Lower lobe of right lung (tissue), 2 donors: Measurements from ENCODE around the gene DENND6B. TPM values are rescaled to one million over a fixed set of nuclear protein-coding genes. Genes with fewer than 3 reads are reported as not detected.
A peak's percentile ranks its signal among the peaks of the same experiment; 100 is the strongest.

ENCODE experiments used
- ATAC-seq, 2 donors: fragments of 200-7000 bp; cut with Tn5 transposase; one replicate each; pipeline ENCODE4 v1.9.1; 2020 to 2022; ENCODE audit warnings: mild to moderate bottlenecking in 2 of 2, moderate library complexity in 2 of 2
- DNase-seq: peaks from one replicate; pipeline ENCODE4 v3.0.0-alpha.2; 2020
- H3K27ac ChIP-seq: fragments of 200-600 bp; one replicate; pipeline ENCODE4 v1.8.0; 2022
- H3K27me3 ChIP-seq: fragments of 200-600 bp; one replicate; pipeline ENCODE4 v1.8.0; 2022; ENCODE audit warnings: low read depth
- H3K36me3 ChIP-seq: fragments of 200-600 bp; one replicate; pipeline ENCODE4 v1.8.0; 2022; ENCODE audit warnings: mild to moderate bottlenecking
- H3K4me1 ChIP-seq: fragments of 200-600 bp; one replicate; pipeline ENCODE4 v1.8.0; 2022
- H3K4me3 ChIP-seq: fragments of 200-600 bp; one replicate; pipeline ENCODE4 v1.8.0; 2022; ENCODE audit warnings: mild to moderate bottlenecking
- H3K9me3 ChIP-seq: fragments of 200-600 bp; one replicate; pipeline ENCODE4 v1.8.0; 2022
- CTCF ChIP-seq: fragments of 200-600 bp; IDR thresholded peaks from one replicate; pipeline ENCODE4 v1.8.0; 2022; ENCODE audit warnings: antibody characterized with exemption, mild to moderate bottlenecking
- intact Hi-C: fragments of 100-400 bp; cut with DNase I; formaldehyde crosslinking; loops from one replicate; pipeline ENCODE4 v1.11.0; 2022
- total RNA-seq: library from RNA; stranded (reverse); fragmentation: NEBNext Ultra II Directional; extraction: Animal tissue kit (Norgen Biotek cat#: 25700); gene quantifications from one replicate; pipeline ENCODE4 v1.2.1, GENCODE V29; 2021
- donor health status: DM: no; HTN: yes; CAD: no; lungs with severe emphysema.

The DENND6B gene
- total RNA-seq, 1 donor from 2014 or later: 14.4 TPM

- Histone ChIP-seq H3K27ac (peak overlapping the region; percentile 90), H3K4me3 (no peak overlapping the region), H3K4me1 (peaks cover 56% of the 10 kb centered on the region), H3K36me3 (no peaks in the 10 kb centered on the region), H3K9me3 (no peaks in the 10 kb centered on the region), H3K27me3 (no peaks in the 10 kb centered on the region)
- DNase-seq: peak; percentile 91
- ATAC-seq: peak; percentile 65
- intact Hi-C loops: no loop called here
- no peak for TF ChIP-seq CTCF
Observed at GRCh38 chr22:50310031-50310722, 16.6 kb downstream of the DENND6B start.

GRCh38 chr22:50309601-50309991 is 17.2 kb downstream of the DENND6B start:
- Histone ChIP-seq H3K27me3 (no peaks in the 10 kb centered on the region), H3K4me3 (no peak overlapping the region), H3K9me3 (no peaks in the 10 kb centered on the region), H3K27ac (peak overlapping the region; percentile 90), H3K36me3 (no peaks in the 10 kb centered on the region), H3K4me1 (peaks cover 56% of the 10 kb centered on the region)
- DNase-seq (no peak), ATAC-seq (no peak)
- no peak for TF ChIP-seq CTCF
- intact Hi-C loops: no loop called here

- Histone ChIP-seq H3K9me3 (no peaks in the 10 kb centered on the region), H3K4me1 (peaks cover 56% of the 10 kb centered on the region), H3K27ac (peak overlapping the region; percentile 90), H3K27me3 (no peaks in the 10 kb centered on the region), H3K4me3 (no peak overlapping the region), H3K36me3 (no peaks in the 10 kb centered on the region)
- ATAC-seq (no peak), DNase-seq (no peak)
- intact Hi-C loops: no loop called here
- no peak for TF ChIP-seq CTCF
Observed at GRCh38 chr22:50308986-50309600, 17.7 kb downstream of the DENND6B start.

GRCh38 chr22:50308597-50308935 is 18.2 kb downstream of the DENND6B start:
- Histone ChIP-seq H3K9me3 (no peaks in the 10 kb centered on the region), H3K4me3 (peak overlapping the region; percentile 27), H3K27ac (peak overlapping the region; percentile 90)

GRCh38 chr22:50307890-50308596 is 18.8 kb downstream of the DENND6B start:
- Histone ChIP-seq H3K4me3 (peak overlapping the region; percentile 27), H3K9me3 (no peaks in the 10 kb centered on the region), H3K36me3 (peaks cover 4% of the 10 kb centered on the region), H3K27me3 (no peaks in the 10 kb centered on the region), H3K27ac (peak overlapping the region; percentile 90), H3K4me1 (peaks cover 59% of the 10 kb centered on the region)
- no peak for TF ChIP-seq CTCF
- intact Hi-C loops: no loop called here
- no peak for DNase-seq
- ATAC-seq: no peak

More at GRCh38 chr22:50308597-50308935, 18.2 kb downstream of the DENND6B start:
- intact Hi-C loops: no loop called here
- Histone ChIP-seq H3K36me3 (no peaks in the 10 kb centered on the region), H3K27me3 (no peaks in the 10 kb centered on the region), H3K4me1 (peaks cover 56% of the 10 kb centered on the region)
- DNase-seq (peak; percentile 86), ATAC-seq (peak; percentile 17 to 44)
- TF ChIP-seq CTCF: no peak
